SH-SY5Y (cell line): ENCODE results near the gene INSYN1.

Experiments
- GATA2 ChIP-seq: IDR thresholded peaks from 2 replicates; pipeline ENCODE4 v1.6.1; 2011; ENCODE audit warnings: mild to moderate bottlenecking, low read depth, low read length
- GATA3 ChIP-seq: IDR thresholded peaks from 2 replicates; pipeline ENCODE4 v1.6.1; 2011; ENCODE audit warnings: low read depth, mild to moderate bottlenecking, low read length, moderate library complexity

DNA sequence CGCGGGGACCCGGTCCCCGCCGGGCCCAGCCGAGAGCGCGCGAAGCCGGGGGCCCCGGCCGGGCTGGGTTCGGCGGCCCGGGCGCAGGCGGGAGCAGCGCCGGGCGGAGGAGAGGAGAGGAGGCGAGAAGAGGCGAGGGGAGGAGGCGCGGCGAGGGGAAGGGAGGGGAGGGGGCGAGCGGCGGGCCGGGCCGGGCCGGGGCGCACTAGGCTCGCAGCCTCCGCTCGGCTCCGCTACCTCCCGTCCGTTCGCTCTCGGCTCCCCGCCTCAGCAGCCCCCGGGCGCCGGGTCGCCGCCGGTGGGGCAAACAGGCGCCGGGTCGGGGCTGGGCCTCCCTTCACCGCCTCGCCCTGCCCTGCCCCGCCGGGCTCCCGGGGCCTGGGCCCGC is 351 bp downstream of the INSYN1 start:
- TF ChIP-seq GATA2 (no peak), GATA3 (no peak)
